Lower leg skin (tissue), 4 donors: Measurements from ENCODE around the gene MCHR1. TPM values are rescaled to one million over a fixed set of nuclear protein-coding genes. Genes with fewer than 3 reads are reported as not detected.

ENCODE experiments used
- DNase-seq, 2 donors: peaks; one replicate each; pipeline ENCODE4 v3.0.0-alpha.2; 2019; ENCODE audit warnings: low spot score in 2 of 2
- H3K4me3 ChIP-seq: fragments of 200-600 bp; sonication (generic); 2 replicates; pipeline ENCODE4 v1.5.1; 2017; ENCODE audit warnings: mild to moderate bottlenecking, low read depth; ENCODE audit not compliant: poor library complexity, severe bottlenecking
- POLR2A ChIP-seq, 2 donors: fragments of 450-650 bp; IDR thresholded peaks; one replicate each; pipeline ENCODE4 v1.6.1; 2016 to 2017; ENCODE audit warnings: antibody characterized with exemption in 2 of 2, mild to moderate bottlenecking in 1 of 2, moderate library complexity in 1 of 2
- WGBS, 2 donors: methylation state at CpG; one replicate each; pipeline ENCODE4 v1.1.5; 2018; 5-methylcytosine and 5-hydroxymethylcytosine counted together
- intact Hi-C: fragments of 100-400 bp; cut with DNase I; formaldehyde crosslinking; loops from one replicate; pipeline ENCODE4 v1.15.0; 2023; ENCODE audit warnings: low total_unique reads
- total RNA-seq, 4 donors: library from RNA; depleted of rRNA; stranded (reverse); fragments of >200 nt; gene quantifications; one replicate each; pipeline ENCODE4 v1.1.0, GENCODE V29; 2016
- TF ChIP-seq, protein P1 (sequence below), 3 donors: fragments of 450-650 bp; IDR thresholded peaks; one replicate each; pipeline ENCODE4 v1.5.1; 2016; ENCODE audit warnings: antibody characterized with exemption in 3 of 3, mild to moderate bottlenecking in 3 of 3, moderate library complexity in 2 of 3

Gene MCHR1
- total RNA-seq, 4 donors from 2014 or later: 0.19 to 0.58 (median 0.41) TPM

DNA sequence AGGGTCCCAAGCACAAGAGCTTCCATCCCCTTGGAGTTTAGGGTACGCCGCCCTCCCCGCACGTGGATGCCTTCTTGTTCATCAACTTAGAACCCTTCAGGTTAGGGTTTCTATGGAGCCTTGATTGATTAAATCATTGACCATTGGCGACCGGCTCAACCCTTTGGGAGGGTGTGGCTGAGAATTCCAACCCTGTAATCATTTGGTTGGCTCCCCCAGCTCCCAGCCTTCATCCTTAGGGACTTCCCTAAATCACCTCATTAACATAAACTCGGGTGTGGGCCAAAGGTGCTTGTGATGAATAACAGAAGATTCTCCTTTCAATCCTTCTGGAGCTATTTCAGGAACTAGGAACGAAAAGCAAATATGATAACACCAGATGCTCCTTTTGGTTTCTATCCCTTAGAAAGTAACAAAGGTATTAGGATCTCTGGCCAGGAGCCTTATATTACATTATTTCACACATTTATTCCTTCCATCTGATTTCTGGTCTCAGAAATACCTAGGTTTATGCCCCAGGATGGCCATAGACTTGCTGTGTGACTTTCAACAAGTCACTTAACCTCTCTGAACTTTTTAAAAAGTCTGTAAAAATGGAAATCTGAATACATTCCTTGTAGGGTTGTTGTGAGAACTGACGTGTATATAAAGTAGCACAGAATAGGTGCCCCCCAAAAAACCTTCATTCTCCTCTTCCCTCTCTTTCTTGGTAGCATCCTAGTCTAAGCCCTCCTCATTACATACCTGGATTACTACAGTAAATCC is 26.8 kb downstream of the MCHR1 start:
- TF ChIP-seq, protein P1, sequence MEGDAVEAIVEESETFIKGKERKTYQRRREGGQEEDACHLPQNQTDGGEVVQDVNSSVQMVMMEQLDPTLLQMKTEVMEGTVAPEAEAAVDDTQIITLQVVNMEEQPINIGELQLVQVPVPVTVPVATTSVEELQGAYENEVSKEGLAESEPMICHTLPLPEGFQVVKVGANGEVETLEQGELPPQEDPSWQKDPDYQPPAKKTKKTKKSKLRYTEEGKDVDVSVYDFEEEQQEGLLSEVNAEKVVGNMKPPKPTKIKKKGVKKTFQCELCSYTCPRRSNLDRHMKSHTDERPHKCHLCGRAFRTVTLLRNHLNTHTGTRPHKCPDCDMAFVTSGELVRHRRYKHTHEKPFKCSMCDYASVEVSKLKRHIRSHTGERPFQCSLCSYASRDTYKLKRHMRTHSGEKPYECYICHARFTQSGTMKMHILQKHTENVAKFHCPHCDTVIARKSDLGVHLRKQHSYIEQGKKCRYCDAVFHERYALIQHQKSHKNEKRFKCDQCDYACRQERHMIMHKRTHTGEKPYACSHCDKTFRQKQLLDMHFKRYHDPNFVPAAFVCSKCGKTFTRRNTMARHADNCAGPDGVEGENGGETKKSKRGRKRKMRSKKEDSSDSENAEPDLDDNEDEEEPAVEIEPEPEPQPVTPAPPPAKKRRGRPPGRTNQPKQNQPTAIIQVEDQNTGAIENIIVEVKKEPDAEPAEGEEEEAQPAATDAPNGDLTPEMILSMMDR (IDR thresholded peaks at IDR 0.05): no peak

DNA sequence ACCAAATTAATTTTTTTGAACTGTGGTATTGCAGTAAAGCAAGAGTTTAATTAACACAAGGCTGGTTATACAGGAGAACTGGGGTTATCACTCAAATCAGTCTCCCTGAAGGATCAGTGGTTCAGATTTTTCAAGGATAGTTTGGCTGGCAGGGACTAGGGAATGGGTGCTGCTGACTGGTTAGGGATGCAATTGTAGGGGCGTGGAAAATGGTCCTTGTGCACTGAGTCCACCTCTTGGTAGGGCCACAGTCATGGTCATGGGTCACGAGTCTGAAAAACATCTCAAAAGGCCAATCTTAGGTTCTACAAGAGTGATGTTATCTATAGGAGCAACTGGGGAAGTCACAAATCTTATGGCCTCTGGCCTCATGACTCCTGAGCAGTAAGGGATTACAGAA is 27.9 kb downstream of the MCHR1 start:
- H3K4me3 ChIP-seq: no peak overlapping the region
- no peak for DNase-seq
- intact Hi-C loops: loop anchor here (10.0 kb wide), 1 partner anchor 52 kb away; no protein-coding TSS in a partner anchor
- TF ChIP-seq, protein P1 (IDR thresholded peaks at IDR 0.05): no peak
- TF ChIP-seq POLR2A (IDR thresholded peaks at IDR 0.05): no peak
- WGBS, 2 donors: 93 to 100% methylated on average over 2 of the region's 2 CpGs

More for the DNA sequence above, 26.8 kb downstream of the MCHR1 start:
- no peak for DNase-seq
- intact Hi-C loops: loop anchor here (10.0 kb wide), 1 partner anchor 51 kb away; no protein-coding TSS in a partner anchor
- H3K4me3 ChIP-seq: no peak overlapping the region
- WGBS, 2 donors: 67 to 68% methylated on average over 9 of the region's 9 CpGs

DNA sequence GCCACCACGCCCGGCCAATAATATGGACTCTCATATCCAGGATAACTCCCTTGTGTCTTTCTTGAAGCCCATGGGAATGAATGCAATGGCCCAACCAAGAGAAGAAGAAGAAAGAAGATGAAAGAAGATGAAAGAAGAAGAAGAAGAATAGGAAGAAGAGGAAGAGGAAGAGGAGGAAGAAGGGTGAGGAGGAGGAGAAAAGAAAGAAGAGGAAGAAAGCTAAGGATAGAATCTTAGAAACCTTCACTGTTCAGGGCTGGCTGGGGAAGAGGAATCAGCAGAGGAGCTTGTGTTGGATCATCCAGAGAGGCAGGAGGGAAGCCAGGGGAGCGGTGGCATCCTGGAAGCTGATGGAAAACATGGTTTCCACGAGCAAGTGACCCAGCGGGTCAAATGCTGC is 28.9 kb downstream of the MCHR1 start:
- intact Hi-C loops: loop anchor here (10.0 kb wide), 1 partner anchor 53 kb away; no protein-coding TSS in a partner anchor
- TF ChIP-seq, protein P1 (IDR thresholded peaks at IDR 0.05): no peak
- no peak for TF ChIP-seq POLR2A (IDR thresholded peaks at IDR 0.05)
- WGBS, 2 donors: 96 to 97% methylated on average over 5 of the region's 5 CpGs
- H3K4me3 ChIP-seq: no peak overlapping the region
- no peak for DNase-seq

DNA sequence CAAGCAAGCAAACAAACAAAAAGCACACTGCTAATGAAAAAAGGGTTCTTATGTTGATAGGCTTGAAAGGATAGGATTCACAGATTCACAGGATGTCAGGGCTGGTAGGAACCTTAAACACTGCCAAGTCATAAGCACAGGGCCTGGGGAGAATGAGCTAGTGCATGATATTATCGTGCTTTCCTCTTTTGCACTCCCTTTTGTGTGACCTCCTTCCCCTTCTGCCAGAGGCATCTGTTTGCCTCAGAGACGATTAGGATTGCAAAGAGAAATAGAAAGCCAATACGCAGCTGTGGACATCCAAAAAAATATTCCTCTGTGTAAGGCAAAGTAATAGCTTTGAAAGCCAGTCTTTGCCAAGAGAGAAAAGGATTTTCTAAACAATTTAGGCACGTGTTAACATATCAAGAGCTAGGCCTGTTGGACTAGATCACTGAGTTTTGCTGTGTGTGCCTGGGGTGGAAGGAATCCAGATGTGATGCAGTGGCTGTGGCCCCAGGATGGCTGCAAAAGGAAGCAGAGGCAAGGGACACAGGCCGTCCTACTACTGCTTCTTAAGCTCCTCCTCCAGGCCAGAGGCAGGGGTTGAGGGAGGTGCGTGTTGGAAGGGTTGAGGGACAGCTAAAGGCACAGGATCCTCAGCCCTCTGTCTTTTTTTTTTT is 30.6 kb downstream of the MCHR1 start:
- WGBS, 2 donors: 23 to 24% methylated on average over 6 of the region's 6 CpGs
- DNase-seq: no peak
- no peak for TF ChIP-seq POLR2A (IDR thresholded peaks at IDR 0.05)
- TF ChIP-seq, protein P1 (IDR thresholded peaks at IDR 0.05): no peak
- intact Hi-C loops: loop anchor here (10.0 kb wide), 1 partner anchor 55 kb away; no protein-coding TSS in a partner anchor
- H3K4me3 ChIP-seq: no peak overlapping the region

DNA sequence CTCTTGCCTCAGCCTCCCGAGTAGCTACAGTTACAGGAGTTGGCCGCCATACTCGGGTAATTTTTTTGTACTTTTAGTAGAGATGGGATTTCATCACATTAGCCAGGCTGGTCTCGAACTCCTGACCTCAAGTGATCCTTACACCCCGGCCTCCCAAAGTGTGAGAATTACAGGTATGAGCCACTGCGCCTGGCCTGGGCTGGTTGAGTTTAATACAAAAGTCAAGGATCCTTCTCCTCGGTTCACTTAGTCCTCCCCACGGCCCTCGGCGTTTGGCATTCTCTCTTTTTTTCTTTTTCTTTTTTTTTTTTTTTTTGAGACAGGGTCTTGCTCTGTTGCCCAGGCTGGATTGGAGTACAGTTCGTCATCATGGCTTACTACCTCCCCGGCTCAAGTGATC is 33.0 kb downstream of the MCHR1 start:
- no peak for TF ChIP-seq POLR2A (IDR thresholded peaks at IDR 0.05)
- TF ChIP-seq, protein P1 (IDR thresholded peaks at IDR 0.05): no peak
- DNase-seq: no peak
- no peak overlapping the region for H3K4me3 ChIP-seq
- WGBS, 2 donors: 93 to 97% methylated on average over 12 of the region's 12 CpGs
- intact Hi-C loops: no loop called here
